Measurements from ENCODE around the gene ENTPD5. TPM values are rescaled to one million over a fixed set of nuclear protein-coding genes. Genes with fewer than 3 reads are reported as not detected.

The ENTPD5 gene
- total and polyA plus RNA-seq, 12 donors, result 3.8 to 10.0 (median 7.9) TPM

- H3K4me3 ChIP-seq, result no peak overlapping the region
- H3K27ac ChIP-seq, result no peak overlapping the region
- H3K36me3 ChIP-seq, result peaks cover 0 to 73% (median 5%) of the 10 kb centered on the region in 9 donors
- intact Hi-C loops (cut with DNase I), result no loop called here
- 55 to 59% methylated on average over 4 of the region's 4 CpGs for WGBS, 2 donors
- peaks cover 0 to 9% (median 0%) of the 10 kb centered on the region in 9 donors for H3K4me1 ChIP-seq
- H3K27me3 ChIP-seq, result no peaks in the 10 kb centered on the region
- ATAC-seq (no peak), DNase-seq (no peak)
- TF ChIP-seq, protein P1, sequence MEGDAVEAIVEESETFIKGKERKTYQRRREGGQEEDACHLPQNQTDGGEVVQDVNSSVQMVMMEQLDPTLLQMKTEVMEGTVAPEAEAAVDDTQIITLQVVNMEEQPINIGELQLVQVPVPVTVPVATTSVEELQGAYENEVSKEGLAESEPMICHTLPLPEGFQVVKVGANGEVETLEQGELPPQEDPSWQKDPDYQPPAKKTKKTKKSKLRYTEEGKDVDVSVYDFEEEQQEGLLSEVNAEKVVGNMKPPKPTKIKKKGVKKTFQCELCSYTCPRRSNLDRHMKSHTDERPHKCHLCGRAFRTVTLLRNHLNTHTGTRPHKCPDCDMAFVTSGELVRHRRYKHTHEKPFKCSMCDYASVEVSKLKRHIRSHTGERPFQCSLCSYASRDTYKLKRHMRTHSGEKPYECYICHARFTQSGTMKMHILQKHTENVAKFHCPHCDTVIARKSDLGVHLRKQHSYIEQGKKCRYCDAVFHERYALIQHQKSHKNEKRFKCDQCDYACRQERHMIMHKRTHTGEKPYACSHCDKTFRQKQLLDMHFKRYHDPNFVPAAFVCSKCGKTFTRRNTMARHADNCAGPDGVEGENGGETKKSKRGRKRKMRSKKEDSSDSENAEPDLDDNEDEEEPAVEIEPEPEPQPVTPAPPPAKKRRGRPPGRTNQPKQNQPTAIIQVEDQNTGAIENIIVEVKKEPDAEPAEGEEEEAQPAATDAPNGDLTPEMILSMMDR (IDR thresholded peaks at IDR 0.05), result no peak
- no peaks in the 10 kb centered on the region for H3K9me3 ChIP-seq
Measured at GRCh38 chr14:73977896-73978295, 41.2 kb downstream of the ENTPD5 start.

DNA sequence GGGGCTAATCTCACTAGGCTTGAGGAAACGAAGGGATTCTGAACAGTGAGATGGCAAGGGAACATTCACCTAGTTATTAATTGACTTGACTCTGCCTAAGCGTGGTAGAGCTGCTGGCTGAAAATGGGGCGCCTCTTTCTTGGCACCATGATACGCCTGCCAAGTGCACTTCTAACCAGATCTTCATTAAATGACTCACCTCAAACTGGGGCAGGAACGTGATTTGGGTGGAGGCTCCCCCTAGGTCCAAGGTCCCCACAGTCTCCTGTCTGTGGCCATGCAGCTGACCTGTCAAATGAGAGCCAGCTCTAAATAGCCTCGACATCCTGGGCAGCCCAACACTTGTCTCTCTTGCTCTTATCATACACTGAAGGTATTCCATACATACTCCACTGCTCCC is 43.0 kb downstream of the ENTPD5 start:
- no peaks in the 10 kb centered on the region for H3K27me3 ChIP-seq
- peaks cover 0 to 9% (median 0%) of the 10 kb centered on the region in 9 donors for H3K4me1 ChIP-seq
- WGBS, 2 donors, result 86 to 92% methylated on average over 6 of the region's 6 CpGs
- no peak overlapping the region for H3K4me3 ChIP-seq
- TF ChIP-seq, protein P1 (IDR thresholded peaks at IDR 0.05), result no peak
- peaks cover 0 to 72% (median 15%) of the 10 kb centered on the region in 9 donors for H3K36me3 ChIP-seq
- DNase-seq, result no peak
- H3K27ac ChIP-seq, result no peak overlapping the region
- ATAC-seq, result no peak
- no peaks in the 10 kb centered on the region for H3K9me3 ChIP-seq
- intact Hi-C loops (cut with DNase I), result no loop called here

DNA sequence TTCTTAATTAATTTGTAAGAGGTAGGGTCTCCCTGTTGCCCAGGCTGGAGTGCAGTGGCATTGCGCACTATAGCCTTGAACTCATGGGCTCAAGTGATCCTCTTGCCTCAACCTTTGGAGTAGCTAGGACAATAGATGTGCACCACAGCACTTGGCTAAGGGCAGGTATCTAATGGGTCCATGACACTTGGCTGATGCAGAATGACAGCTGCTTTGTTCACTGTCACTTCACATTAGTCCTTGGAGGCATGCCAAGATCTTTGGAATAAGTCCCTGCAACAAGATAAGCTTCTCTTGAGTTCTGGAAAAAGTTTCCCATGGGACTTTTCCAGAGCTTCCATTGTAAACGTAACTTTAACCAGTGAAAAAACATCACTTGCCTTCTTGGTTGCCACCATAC is 45.6 kb downstream of the ENTPD5 start:
- TF ChIP-seq, protein P1 (IDR thresholded peaks at IDR 0.05), result no peak
- Histone ChIP-seq H3K4me3 (no peak overlapping the region), H3K9me3 (no peaks in the 10 kb centered on the region), H3K36me3 (peaks cover 0 to 96% (median 33%) of the 10 kb centered on the region in 9 donors), H3K27ac (no peak overlapping the region), H3K27me3 (no peaks in the 10 kb centered on the region), H3K4me1 (peaks cover 0 to 9% (median 0%) of the 10 kb centered on the region in 9 donors)
- intact Hi-C loops (cut with DNase I), result no loop called here
- 57 to 58% methylated on average over 2 of the region's 2 CpGs for WGBS, 2 donors
- DNase-seq (no peak), ATAC-seq (peak in 1 of 8 donors; percentile 41)

DNA sequence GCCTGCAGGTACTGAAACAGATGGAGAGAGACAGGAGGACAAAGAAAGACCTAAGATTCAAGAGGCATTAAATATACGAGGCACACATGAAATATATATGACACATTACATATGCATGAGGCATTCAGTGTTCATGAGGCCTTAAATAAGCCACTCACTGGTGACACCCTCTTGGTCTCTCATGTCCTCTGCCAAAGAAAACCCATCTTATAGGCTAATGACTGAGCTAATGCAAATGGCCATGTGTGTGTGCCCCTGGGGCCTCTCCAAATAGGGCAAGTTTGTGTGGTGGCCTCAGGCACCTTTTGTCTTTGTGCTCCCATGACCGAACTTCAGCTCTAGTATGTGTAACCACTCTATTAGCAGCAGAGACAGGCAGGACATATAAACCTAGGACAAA is 50.2 kb downstream of the ENTPD5 start:
- H3K27me3 ChIP-seq, result no peaks in the 10 kb centered on the region
- H3K9me3 ChIP-seq, result no peaks in the 10 kb centered on the region
- peaks cover 0 to 6% (median 0%) of the 10 kb centered on the region in 9 donors for H3K4me1 ChIP-seq
- ATAC-seq (no peak), DNase-seq (no peak)
- TF ChIP-seq, protein P1 (IDR thresholded peaks at IDR 0.05), result no peak
- peaks cover 0 to 95% (median 37%) of the 10 kb centered on the region in 9 donors for H3K36me3 ChIP-seq
- H3K27ac ChIP-seq, result no peak overlapping the region
- 77 to 92% methylated on average over 2 of the region's 2 CpGs for WGBS, 2 donors
- intact Hi-C loops (cut with DNase I), result no loop called here
- H3K4me3 ChIP-seq, result no peak overlapping the region

Measured in heart right ventricle (tissue), 16 donors.